Measurements from ENCODE around the gene SMOC2. TPM values are rescaled to one million over a fixed set of nuclear protein-coding genes. Genes with fewer than 3 reads are reported as not detected.
"Not testable (repeated sequence)": the region's sequence is repeated elsewhere in the genome, so short reads cannot be mapped to it uniquely, and the experiment has no call there.

SMOC2 gene
- polyA plus RNA-seq, 10 donors: 47.6 to 154 (median 91.1) TPM

- no peak for DNase-seq
Measured at GRCh38 chr6:168704678-168705077, 263.7 kb downstream of the SMOC2 start.

GRCh38 chr6:168705271-168705670 is 264.3 kb downstream of the SMOC2 start:
- DNase-seq: not testable (repeated sequence)

GRCh38 chr6:168706471-168707177 is 265.6 kb downstream of the SMOC2 start:
- DNase-seq: no peak

- DNase-seq: peak in 1 of 3 donors; percentile 44
Measured at GRCh38 chr6:168708526-168708925, 267.5 kb downstream of the SMOC2 start.

- DNase-seq: peak in 2 of 3 donors; percentile 48 to 61
Measured at GRCh38 chr6:168708984-168709383, 268.0 kb downstream of the SMOC2 start.

GRCh38 chr6:168709390-168709789 is 268.4 kb downstream of the SMOC2 start:
- DNase-seq: no peak

- no peak for DNase-seq
Measured at GRCh38 chr6:168709991-168710390, 269.0 kb downstream of the SMOC2 start.

DNA sequence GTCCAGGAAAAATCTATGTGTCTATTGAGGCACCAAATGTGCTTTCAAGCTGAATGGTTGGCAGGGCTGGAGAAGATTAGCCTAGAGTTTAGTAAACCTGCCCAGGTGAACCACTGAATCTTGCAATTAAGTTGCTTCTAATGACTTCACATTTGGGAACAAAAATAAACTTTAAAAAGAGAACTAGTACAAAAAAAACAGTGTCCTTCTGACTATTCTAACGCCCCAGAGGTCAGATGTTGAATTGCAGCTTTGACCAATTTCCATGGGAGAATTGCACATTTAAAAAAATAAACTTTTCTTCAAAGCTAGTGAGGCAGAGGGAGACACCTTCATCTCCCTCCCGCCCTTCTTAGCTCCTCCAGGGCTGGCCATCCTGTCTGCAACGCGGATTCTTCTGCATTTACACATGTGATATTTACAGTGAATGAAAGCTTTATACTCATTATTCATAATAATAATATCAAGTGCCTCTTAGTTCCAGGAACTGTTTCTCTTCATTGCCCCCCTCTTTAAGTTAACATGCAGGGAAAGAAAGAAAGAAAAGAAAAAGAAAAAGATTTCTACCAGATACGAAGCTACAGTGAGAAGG is 270.2 kb downstream of the SMOC2 start:
- no peak for DNase-seq

DNA sequence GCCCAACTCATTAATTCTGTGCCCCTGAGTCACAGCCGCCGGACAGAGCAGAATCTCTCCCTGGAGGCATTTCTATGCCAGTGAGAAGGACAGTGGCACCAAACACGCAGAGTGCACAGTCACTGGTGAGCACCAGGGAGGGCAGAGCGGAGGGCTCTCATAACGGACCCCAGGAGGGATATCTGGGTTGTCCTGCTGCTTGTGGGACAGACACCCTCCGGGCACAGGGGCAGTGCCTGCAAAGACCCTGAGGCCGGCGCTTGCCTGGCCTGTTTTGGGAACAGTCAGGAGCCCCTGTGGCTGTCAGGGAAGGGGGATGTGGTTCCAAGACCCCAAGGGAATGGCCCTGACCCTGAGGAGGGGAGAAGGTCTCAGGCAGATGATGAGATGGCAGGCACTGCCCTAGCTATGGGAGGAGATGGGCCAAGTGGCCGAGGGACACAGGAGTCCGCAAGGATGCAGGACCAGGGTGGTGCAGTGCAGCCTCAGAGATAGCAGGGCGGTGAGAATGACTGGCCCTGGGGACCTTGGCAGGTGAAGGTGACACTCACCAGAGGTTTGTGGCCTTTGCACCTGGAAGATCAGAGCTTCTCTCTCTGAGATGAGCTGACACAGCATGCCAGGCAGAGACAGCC is 270.8 kb downstream of the SMOC2 start:
- DNase-seq: no peak

GRCh38 chr6:168712993-168713392 is 272.0 kb downstream of the SMOC2 start:
- no peak for DNase-seq

- DNase-seq: no peak
Measured at GRCh38 chr6:168713839-168714238, 272.9 kb downstream of the SMOC2 start.

- no peak for DNase-seq
Measured at GRCh38 chr6:168714547-168715260, 273.7 kb downstream of the SMOC2 start.

- no peak for DNase-seq
Measured at GRCh38 chr6:168715643-168716481, 274.9 kb downstream of the SMOC2 start.

DNA sequence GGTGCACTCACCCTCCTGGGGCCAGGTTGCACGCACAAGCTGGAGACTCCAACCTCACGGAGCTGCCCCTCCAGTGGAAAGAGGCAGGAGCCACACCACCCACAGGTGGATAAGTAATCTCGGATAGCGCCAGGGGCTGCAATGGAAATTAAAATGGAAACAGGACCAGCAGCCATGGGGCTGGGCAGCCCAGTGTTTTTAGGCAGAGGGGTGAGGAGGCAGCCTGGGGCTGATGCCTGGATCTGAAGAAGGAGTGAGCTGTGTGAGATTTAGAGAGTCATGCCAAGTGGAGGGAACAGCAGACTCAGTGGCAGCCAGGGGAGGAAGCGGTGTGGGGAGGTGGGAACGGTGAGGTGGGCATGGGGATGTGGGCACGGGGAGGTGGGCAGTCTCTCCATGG is 275.6 kb downstream of the SMOC2 start:
- no peak for DNase-seq

DNA sequence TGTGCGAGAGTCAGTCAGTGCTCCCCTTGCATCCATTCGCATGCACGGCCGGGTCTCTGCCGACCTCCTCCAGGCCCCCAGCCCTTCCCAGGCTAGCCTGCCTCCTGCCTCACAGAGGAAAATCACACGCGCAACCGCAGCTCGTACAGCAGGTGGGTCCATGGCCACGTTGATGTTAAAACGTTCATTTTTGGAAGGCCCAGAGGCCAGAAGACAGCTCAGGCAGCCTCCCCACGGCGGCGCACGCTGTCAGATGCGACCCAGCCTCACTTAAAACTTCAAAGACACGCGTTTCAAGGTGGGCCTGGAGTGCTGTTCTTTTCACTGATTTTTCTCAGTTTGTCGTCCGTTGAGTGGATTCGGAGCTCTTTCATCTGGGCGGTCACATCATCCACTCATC is 276.5 kb downstream of the SMOC2 start:
- no peak for DNase-seq

Other genes starting within 250 kb of the SMOC2 start
- gene DACT2, start 121.4 kb upstream of the SMOC2 start, polyA plus RNA-seq (ENCODE audit: insufficient read length in 10 of 10): 1 to 10 TPM in 8 of 10 donors, under 1 TPM in 2; 0.72 to 4.1 (median 1.5) TPM

Data from muscle of back (tissue), 11 donors.